OCI-LY3 (cell line): ENCODE data around the gene GCA.

Source experiments
- H2AFZ ChIP-seq: fragments of 200-600, 300-600 bp; shearing (Covaris generic); 2 replicates; pipeline ENCODE4 v1.6.0; 2014; ENCODE audit warnings: antibody characterized with exemption, low read depth, low read length
- H3K27ac ChIP-seq: fragments of 200-600, 300-600 bp; sonication (generic); 2 replicates; pipeline ENCODE4 v1.5.1; 2014; ENCODE audit warnings: mild to moderate bottlenecking, low read length, moderate library complexity, mixed read lengths
- H3K27me3 ChIP-seq: fragments of 200-600, 300-600 bp; sonication (generic); 2 replicates; pipeline ENCODE4 v1.6.1; 2014; ENCODE audit warnings: low read depth, low read length, mixed read lengths
- H3K36me3 ChIP-seq: fragments of 200-600, 300-600 bp; sonication (generic); replicated peaks from 2 replicates; pipeline ENCODE3; 2014; ENCODE audit warnings: low read depth, low read length, mixed read lengths
- H3K4me1 ChIP-seq: fragments of 300-600, 200-600 bp; sonication (generic); 2 replicates; pipeline ENCODE4 v1.6.1; 2014; ENCODE audit warnings: low read length, mixed read lengths
- H3K4me2 ChIP-seq: fragments of 200-600, 300-600 bp; sonication (generic); 2 replicates; pipeline ENCODE4 v1.6.1; 2014; ENCODE audit warnings: low read length, mixed read lengths
- H3K4me3 ChIP-seq: fragments of 300-600, 200-600 bp; sonication (generic); 2 replicates; pipeline ENCODE4 v1.5.1; 2014; ENCODE audit warnings: antibody characterized with exemption, mild to moderate bottlenecking, low read length, moderate library complexity
- H3K79me2 ChIP-seq: fragments of 300-600, 200-600 bp; shearing (Covaris generic); 2 replicates; pipeline ENCODE4 v1.6.1; 2014; ENCODE audit warnings: mild to moderate bottlenecking, low read length, mixed read lengths
- H3K9ac ChIP-seq: fragments of 300-600, 200-600 bp; shearing (Covaris generic); 2 replicates; pipeline ENCODE4 v1.6.0; 2014; ENCODE audit warnings: mild to moderate bottlenecking, low read length, moderate library complexity
- H3K9me3 ChIP-seq: fragments of 200-600, 300-600 bp; shearing (Covaris generic); 2 replicates; pipeline ENCODE4 v1.6.1; 2014; ENCODE audit warnings: low read length, mixed read lengths; ENCODE audit not compliant: insufficient read depth
- H4K20me1 ChIP-seq: fragments of 200-600, 300-600 bp; sonication (generic); 2 replicates; pipeline ENCODE4 v1.6.1; 2016; ENCODE audit warnings: low read length, mixed read lengths; ENCODE audit not compliant: insufficient read depth
- CTCF ChIP-seq: fragments of 200-600, 300-600 bp; sonication (generic); IDR thresholded peaks from 2 replicates; pipeline ENCODE4 v1.5.1; 2014; ENCODE audit warnings: antibody characterized with exemption, low read length, low read depth
- EZH2phosphoT487 ChIP-seq: fragments of 200-600 bp; shearing (Covaris generic); IDR thresholded peaks from 2 replicates; pipeline ENCODE4 v1.6.1; 2018; ENCODE audit warnings: antibody characterized with exemption, mixed run types, low read depth

Gene GCA

GRCh38 chr2:162400336-162400735 lies 56.4 kb downstream of the GCA start:
- no peaks in the 10 kb centered on the region for H3K36me3 ChIP-seq
- TF ChIP-seq EZH2phosphoT487 (no peak), CTCF (no peak)
- no peak overlapping the region for H3K9ac ChIP-seq
- no peak overlapping the region for H3K4me2 ChIP-seq
- no peaks in the 10 kb centered on the region for H4K20me1 ChIP-seq
- no peak overlapping the region for H3K27ac ChIP-seq
- no peaks in the 10 kb centered on the region for H3K4me1 ChIP-seq
- no peaks in the 10 kb centered on the region for H3K9me3 ChIP-seq
- H3K79me2 ChIP-seq: no peaks in the 10 kb centered on the region
- no peak overlapping the region for H3K4me3 ChIP-seq
- H2AFZ ChIP-seq: no peak overlapping the region
- no peaks in the 10 kb centered on the region for H3K27me3 ChIP-seq

GRCh38 chr2:162401871-162402270 lies 57.9 kb downstream of the GCA start:
- Histone ChIP-seq H3K9ac (no peak overlapping the region), H3K4me3 (no peak overlapping the region), H3K27ac (no peak overlapping the region), H2AFZ (no peak overlapping the region), H3K4me1 (no peaks in the 10 kb centered on the region), H3K4me2 (no peak overlapping the region), H3K9me3 (no peaks in the 10 kb centered on the region), H4K20me1 (no peaks in the 10 kb centered on the region), H3K79me2 (no peaks in the 10 kb centered on the region), H3K36me3 (no peaks in the 10 kb centered on the region), H3K27me3 (no peaks in the 10 kb centered on the region)
- no peak for TF ChIP-seq CTCF
- TF ChIP-seq EZH2phosphoT487: no peak

DNA sequence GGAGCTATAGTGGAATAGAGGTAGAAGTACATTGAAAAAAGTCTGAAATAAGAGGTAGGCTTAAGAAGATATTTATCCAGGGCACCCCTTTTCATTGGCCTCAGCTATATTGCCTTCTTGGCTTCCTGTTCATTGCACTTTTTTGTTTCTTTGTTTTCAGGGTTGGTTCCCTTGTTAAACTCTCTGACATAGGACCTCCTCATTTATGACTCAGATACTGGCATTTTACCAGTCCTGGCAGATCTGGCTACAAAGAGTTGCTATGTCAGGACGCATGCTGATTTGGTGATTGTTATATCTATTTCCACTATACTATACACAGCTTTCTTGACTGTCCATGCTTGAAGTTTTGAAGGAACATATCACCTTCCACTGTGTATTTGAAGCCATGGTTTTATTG lies 60.0 kb downstream of the GCA start:
- H3K9me3 ChIP-seq: no peaks in the 10 kb centered on the region
- no peak overlapping the region for H3K9ac ChIP-seq
- no peaks in the 10 kb centered on the region for H3K79me2 ChIP-seq
- H3K27me3 ChIP-seq: no peaks in the 10 kb centered on the region
- H3K27ac ChIP-seq: no peak overlapping the region
- no peaks in the 10 kb centered on the region for H3K36me3 ChIP-seq
- no peaks in the 10 kb centered on the region for H3K4me1 ChIP-seq
- no peak overlapping the region for H3K4me2 ChIP-seq
- H4K20me1 ChIP-seq: no peaks in the 10 kb centered on the region
- H3K4me3 ChIP-seq: no peak overlapping the region
- TF ChIP-seq EZH2phosphoT487 (no peak), CTCF (no peak)
- no peak overlapping the region for H2AFZ ChIP-seq
